HG02623 (cell line): ENCODE results near the gene PI16.

Source experiments
- ATAC-seq: cut with Tn5 transposase; IDR thresholded peaks from one replicate; pipeline ENCODE4 v1.9.1; 2021; ENCODE audit warnings: moderate library complexity; ENCODE audit not compliant: unreplicated experiment

The PI16 gene

GRCh38 chr6:36970892-36971842, 16.6 kb downstream of the PI16 start:
- no peak for ATAC-seq

- no peak for ATAC-seq
These were observed 17.6 kb downstream of the PI16 start for GRCh38 chr6:36971921-36972673.

- ATAC-seq: no peak
These were observed 18.7 kb downstream of the PI16 start for GRCh38 chr6:36973190-36973589.

- no peak for ATAC-seq
These were observed 19.1 kb downstream of the PI16 start for GRCh38 chr6:36973647-36974046.

GRCh38 chr6:36975231-36976006, 20.9 kb downstream of the PI16 start:
- no peak for ATAC-seq

- ATAC-seq: no peak
These were observed 21.4 kb downstream of the PI16 start for GRCh38 chr6:36976007-36976264.

- ATAC-seq: no peak
These were observed 22.0 kb downstream of the PI16 start for GRCh38 chr6:36976509-36976908.

GRCh38 chr6:36976931-36977330, 22.4 kb downstream of the PI16 start:
- no peak for ATAC-seq

- no peak for ATAC-seq
These were observed 23.0 kb downstream of the PI16 start for GRCh38 chr6:36977470-36977941.

- ATAC-seq: no peak
These were observed 24.1 kb downstream of the PI16 start for GRCh38 chr6:36978421-36979346.

GRCh38 chr6:36979347-36979742, 24.8 kb downstream of the PI16 start:
- ATAC-seq: no peak

- no peak for ATAC-seq
These were observed 25.6 kb downstream of the PI16 start for GRCh38 chr6:36980129-36980528.

GRCh38 chr6:36980876-36981619, 26.5 kb downstream of the PI16 start:
- ATAC-seq: no peak

- ATAC-seq: no peak
These were observed 29.0 kb downstream of the PI16 start for GRCh38 chr6:36983538-36983937.

- no peak for ATAC-seq
These were observed 30.3 kb downstream of the PI16 start for GRCh38 chr6:36984581-36985416.

- ATAC-seq: no peak
These were observed 30.9 kb downstream of the PI16 start for GRCh38 chr6:36985417-36985807.

GRCh38 chr6:36985808-36986703, 31.5 kb downstream of the PI16 start, which contains the start of gene MTCH1:
TSS of gene MTCH1 (minus strand) at chr6:36986196. CDS start at chr6:36986173, 23 bp downstream.
- peak; percentile 84 for ATAC-seq

- no peak for ATAC-seq
These were observed 32.1 kb downstream of the PI16 start for GRCh38 chr6:36986704-36987047.
